Astrocyte of the spinal cord (primary cell): Measurements from ENCODE around the gene PRSS2.
"Not testable (repeated sequence)": the region's sequence is repeated elsewhere in the genome, so short reads cannot be mapped to it uniquely, and the experiment has no call there.

Experiments
- DNase-seq: peaks from one replicate; pipeline ENCODE4 v3.0.0; 2011; ENCODE audit warnings: low read depth, low spot score
- H3K4me3 ChIP-seq: 2 replicates; pipeline ENCODE4 v1.5.1; 2011; ENCODE audit warnings: low read depth, mild to moderate bottlenecking, low read length, moderate library complexity
- in situ Hi-C: cut with HindIII; loops from 2 replicates; pipeline ENCODE4 v1.10.0; 2017; ENCODE audit warnings: low sequenced_read_pairs
- TF ChIP-seq, protein P1 (sequence below): IDR thresholded peaks from 2 replicates; pipeline ENCODE4 v1.5.1; 2012; ENCODE audit warnings: low read depth, mild to moderate bottlenecking, low read length, inconsistent platforms

Gene PRSS2

DNA sequence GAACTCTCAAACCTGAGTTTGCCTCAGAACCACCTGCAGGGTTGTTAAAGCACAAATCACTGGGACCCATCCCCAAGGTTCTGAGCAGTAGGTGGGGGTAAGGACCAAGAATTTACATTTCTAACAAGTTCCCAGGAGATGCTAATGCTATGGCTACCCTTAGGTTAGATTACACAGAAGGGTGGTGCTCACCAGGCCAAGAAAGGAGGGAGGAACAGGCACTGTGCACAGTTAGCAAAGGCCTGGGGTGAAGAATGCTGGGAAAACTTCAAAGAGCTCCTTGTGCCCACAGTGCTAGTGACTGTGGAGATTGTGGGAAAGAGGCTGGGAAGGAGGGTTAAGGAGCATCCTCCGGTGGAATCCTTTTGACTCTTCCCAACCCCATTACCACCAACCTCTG is 8.7 kb upstream of the PRSS2 start:
- DNase-seq: no peak
- no peak overlapping the region for H3K4me3 ChIP-seq
- in situ Hi-C loops: no loop called here
- TF ChIP-seq, protein P1, sequence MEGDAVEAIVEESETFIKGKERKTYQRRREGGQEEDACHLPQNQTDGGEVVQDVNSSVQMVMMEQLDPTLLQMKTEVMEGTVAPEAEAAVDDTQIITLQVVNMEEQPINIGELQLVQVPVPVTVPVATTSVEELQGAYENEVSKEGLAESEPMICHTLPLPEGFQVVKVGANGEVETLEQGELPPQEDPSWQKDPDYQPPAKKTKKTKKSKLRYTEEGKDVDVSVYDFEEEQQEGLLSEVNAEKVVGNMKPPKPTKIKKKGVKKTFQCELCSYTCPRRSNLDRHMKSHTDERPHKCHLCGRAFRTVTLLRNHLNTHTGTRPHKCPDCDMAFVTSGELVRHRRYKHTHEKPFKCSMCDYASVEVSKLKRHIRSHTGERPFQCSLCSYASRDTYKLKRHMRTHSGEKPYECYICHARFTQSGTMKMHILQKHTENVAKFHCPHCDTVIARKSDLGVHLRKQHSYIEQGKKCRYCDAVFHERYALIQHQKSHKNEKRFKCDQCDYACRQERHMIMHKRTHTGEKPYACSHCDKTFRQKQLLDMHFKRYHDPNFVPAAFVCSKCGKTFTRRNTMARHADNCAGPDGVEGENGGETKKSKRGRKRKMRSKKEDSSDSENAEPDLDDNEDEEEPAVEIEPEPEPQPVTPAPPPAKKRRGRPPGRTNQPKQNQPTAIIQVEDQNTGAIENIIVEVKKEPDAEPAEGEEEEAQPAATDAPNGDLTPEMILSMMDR: no peak

DNA sequence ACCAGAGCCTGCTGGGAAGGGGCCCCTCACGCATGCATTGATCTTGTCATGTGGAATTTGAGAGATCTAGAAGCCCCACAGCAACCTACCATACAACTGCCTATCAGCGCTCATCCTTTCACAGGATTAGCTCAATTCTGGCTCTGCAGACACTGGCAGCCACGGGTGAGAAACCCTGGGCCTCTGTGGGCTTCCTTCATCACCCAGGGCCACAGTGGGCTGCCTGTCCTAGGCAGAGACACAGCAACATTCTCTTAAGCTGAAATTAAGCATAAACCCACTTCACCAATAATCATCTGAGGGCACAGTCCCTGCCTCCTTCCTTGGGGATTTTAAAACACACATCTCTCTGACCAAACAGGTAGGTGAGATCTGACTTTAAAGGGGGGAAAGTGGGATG is 3.3 kb upstream of the PRSS2 start:
- in situ Hi-C loops: no loop called here
- TF ChIP-seq, protein P1: no peak

DNA sequence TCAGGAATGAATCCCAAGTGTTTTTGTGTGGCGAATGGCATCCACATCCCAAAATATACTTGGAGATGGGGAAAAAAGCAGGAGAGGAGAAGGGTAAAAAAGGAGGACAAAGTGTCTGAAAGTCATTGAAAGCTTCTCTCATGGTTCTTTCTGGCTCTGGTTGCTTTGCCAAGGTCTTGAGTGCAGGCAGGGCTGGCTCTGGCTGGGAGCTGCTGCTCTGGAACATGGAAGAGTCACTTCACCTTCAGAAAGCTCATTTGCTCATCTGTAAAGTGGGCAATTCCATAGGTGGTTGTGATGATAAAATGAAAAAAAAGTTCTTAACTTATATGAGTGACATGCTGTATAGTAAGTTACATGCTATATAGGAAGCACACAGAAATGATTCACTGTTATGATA is 2.9 kb upstream of the PRSS2 start:
- in situ Hi-C loops: no loop called here
- no peak overlapping the region for H3K4me3 ChIP-seq
- DNase-seq: no peak
- TF ChIP-seq, protein P1: no peak

More for the DNA sequence above, 3.3 kb upstream of the PRSS2 start:
- H3K4me3 ChIP-seq: no peak overlapping the region
- DNase-seq: no peak

DNA sequence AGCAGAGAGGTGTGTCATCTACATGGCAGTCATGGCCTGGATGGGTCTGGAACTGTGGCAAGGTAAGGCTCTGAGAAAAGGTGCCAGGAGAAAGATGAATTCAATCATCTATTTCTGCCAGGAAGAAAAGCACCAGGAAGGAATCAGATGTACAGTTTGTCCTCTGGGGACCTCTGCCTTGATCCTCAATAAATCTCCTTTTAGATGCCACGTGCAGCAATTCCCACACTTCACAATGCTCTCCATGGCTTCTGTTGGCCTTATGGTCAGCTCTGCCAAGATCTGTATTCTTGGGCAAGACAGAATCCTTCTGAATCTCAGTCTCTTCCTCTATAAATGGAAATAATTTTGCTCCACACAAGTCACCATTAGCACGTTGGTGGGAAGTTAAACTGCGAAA is 1.9 kb upstream of the PRSS2 start:
- DNase-seq, H3K4me3 ChIP-seq, in situ Hi-C loops: not testable (repeated sequence)

DNA sequence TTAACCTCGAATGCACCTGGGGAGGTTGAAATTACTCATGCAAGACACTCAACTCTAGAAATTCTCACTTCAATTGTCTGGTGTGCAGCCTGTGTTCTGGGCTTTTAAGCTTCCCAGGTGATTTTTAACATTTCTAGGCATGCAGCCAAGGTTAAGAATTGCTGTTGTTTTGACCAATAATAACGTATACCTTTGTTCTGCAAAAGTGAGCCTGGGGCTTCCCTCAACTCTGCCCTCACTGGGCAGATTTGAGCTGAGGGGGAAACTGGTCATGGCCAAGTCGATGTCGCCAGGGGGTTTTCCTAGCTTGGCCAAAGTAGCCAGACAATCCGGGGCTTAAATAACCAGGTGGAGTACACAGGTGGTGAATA is 568 bp downstream of the PRSS2 start:
- in situ Hi-C loops: no loop called here

DNA sequence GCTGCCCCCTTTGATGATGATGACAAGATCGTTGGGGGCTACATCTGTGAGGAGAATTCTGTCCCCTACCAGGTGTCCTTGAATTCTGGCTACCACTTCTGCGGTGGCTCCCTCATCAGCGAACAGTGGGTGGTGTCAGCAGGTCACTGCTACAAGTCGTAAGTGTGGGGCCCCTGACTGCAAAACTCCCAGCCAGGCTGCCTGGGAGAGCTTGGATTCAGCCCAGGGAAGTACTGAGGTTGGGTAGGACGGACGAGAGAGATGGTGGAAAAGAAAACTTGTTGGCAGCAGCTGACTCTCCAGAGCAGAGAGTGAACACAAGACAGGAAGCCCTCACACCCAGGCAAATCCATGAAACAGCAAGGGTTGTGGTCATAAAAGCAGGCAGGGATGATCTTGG is 1.3 kb downstream of the PRSS2 start:
- in situ Hi-C loops: no loop called here
- H3K4me3 ChIP-seq: no peak overlapping the region
- DNase-seq: no peak
- TF ChIP-seq, protein P1: no peak

More for the DNA sequence above, 568 bp downstream of the PRSS2 start:
- DNase-seq: no peak
- TF ChIP-seq, protein P1: no peak
- no peak overlapping the region for H3K4me3 ChIP-seq

DNA sequence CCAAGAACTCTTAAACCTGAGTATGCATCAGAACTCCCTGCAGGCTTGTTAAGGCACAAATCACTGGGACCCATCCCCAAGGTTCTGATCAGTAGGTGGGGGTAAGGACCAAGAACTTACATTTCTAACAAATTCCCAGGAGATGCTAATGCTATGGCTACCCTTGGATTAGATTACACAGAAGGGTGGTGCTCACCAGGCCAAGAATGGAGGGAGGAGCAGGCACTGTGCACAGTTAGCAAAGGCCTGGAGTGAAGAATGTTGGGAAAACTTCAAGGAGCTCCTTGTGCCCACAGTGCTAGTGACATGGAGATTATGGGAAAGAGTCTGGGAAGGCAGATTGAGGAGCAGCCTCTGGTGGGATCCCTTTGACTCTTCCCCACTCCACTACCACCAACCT is 1.9 kb downstream of the PRSS2 start:
- TF ChIP-seq, protein P1: no peak
- DNase-seq: no peak
- in situ Hi-C loops: no loop called here
- no peak overlapping the region for H3K4me3 ChIP-seq
